Measurements from ENCODE around the gene TSPAN16.

TSPAN16 gene

GRCh38 chr19:11269408-11269807 lies 26.6 kb upstream of the TSPAN16 start:
- no peak for DNase-seq (ENCODE audit: low read depth in 1 of 2, low spot score in 1 of 2)
- Histone ChIP-seq H3K27me3 (ENCODE audit: insufficient read depth, poor library complexity, severe bottlenecking) (peaks cover 23% of the 10 kb centered on the region), H3K27ac (replicated peaks) (no peak overlapping the region), H3K4me3 (replicated peaks; ENCODE audit: insufficient read depth, low read length) (no peak overlapping the region)
- TF ChIP-seq GABPA (IDR thresholded peaks at IDR 0.05; ENCODE audit: low read depth), result no peak
- TF ChIP-seq, protein P1, sequence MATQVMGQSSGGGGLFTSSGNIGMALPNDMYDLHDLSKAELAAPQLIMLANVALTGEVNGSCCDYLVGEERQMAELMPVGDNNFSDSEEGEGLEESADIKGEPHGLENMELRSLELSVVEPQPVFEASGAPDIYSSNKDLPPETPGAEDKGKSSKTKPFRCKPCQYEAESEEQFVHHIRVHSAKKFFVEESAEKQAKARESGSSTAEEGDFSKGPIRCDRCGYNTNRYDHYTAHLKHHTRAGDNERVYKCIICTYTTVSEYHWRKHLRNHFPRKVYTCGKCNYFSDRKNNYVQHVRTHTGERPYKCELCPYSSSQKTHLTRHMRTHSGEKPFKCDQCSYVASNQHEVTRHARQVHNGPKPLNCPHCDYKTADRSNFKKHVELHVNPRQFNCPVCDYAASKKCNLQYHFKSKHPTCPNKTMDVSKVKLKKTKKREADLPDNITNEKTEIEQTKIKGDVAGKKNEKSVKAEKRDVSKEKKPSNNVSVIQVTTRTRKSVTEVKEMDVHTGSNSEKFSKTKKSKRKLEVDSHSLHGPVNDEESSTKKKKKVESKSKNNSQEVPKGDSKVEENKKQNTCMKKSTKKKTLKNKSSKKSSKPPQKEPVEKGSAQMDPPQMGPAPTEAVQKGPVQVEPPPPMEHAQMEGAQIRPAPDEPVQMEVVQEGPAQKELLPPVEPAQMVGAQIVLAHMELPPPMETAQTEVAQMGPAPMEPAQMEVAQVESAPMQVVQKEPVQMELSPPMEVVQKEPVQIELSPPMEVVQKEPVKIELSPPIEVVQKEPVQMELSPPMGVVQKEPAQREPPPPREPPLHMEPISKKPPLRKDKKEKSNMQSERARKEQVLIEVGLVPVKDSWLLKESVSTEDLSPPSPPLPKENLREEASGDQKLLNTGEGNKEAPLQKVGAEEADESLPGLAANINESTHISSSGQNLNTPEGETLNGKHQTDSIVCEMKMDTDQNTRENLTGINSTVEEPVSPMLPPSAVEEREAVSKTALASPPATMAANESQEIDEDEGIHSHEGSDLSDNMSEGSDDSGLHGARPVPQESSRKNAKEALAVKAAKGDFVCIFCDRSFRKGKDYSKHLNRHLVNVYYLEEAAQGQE (IDR thresholded peaks at IDR 0.05; ENCODE audit: insufficient replicate concordance, low read depth), result no peak

DNA sequence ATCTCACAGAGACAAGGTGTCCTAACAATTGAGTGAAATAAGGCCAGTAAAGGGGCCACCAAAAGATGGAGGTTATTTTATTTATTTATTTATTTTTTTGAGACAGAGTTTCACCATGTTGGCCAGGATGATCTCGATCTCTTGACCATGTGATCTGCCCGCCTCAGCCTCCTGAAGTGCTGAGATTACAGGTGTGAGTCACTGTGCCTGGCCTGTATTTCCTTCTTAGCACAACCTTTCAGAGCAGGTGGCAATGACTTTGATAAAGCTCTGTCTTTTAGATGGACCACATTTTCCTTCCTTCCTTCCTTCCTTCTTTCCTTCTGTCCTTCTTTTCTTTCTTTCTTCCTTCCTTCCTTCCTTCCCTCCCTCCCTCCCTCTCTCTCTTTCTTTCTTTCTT lies 22.7 kb upstream of the TSPAN16 start:
- TF ChIP-seq GABPA (IDR thresholded peaks at IDR 0.05; ENCODE audit: low read depth), result no peak
- TF ChIP-seq SPI1 (IDR thresholded peaks at IDR 0.05; ENCODE audit: borderline replicate concordance, low read depth), result no peak
- TF ChIP-seq POLR2AphosphoS5 (IDR thresholded peaks at IDR 0.05; ENCODE audit: low read depth), result no peak
- TF ChIP-seq, protein P1 (IDR thresholded peaks at IDR 0.05; ENCODE audit: insufficient replicate concordance, low read depth), result no peak
- TF ChIP-seq CTCF (IDR thresholded peaks at IDR 0.05; ENCODE audit: insufficient read depth, low read length), result no peak
- no peak overlapping the region for H3K27ac ChIP-seq (replicated peaks)
- peaks cover 16% of the 10 kb centered on the region for H3K27me3 ChIP-seq (ENCODE audit: insufficient read depth, poor library complexity, severe bottlenecking)
- no peak overlapping the region for H3K4me3 ChIP-seq (replicated peaks; ENCODE audit: insufficient read depth, low read length)
- DNase-seq (ENCODE audit: low read depth in 1 of 2, low spot score in 1 of 2), result no peak

DNA sequence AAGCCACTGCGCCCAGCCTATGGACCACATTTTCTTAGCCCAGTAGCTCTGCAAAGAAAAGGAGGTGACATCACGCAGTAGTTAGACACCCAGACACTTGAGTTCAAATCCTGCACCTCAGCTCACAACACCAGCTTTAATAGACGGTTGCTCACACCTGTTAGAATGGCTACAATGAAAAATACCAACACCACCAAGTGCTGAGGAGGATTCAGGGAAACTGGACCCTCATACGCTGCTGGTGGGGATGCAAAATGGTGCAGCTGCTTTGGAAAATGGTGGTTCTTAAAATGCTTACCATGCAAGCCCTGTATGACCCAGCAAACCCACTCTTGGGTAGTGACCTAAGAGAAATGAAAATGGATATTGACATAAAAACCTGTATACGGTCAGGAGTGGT lies 22.0 kb upstream of the TSPAN16 start:
- no peak for DNase-seq (ENCODE audit: low read depth in 1 of 2, low spot score in 1 of 2)
- Histone ChIP-seq H3K27ac (replicated peaks) (no peak overlapping the region), H3K4me3 (replicated peaks; ENCODE audit: insufficient read depth, low read length) (no peak overlapping the region), H3K27me3 (ENCODE audit: insufficient read depth, poor library complexity, severe bottlenecking) (peaks cover 16% of the 10 kb centered on the region)
- no peak for TF ChIP-seq GABPA (IDR thresholded peaks at IDR 0.05; ENCODE audit: low read depth)
- TF ChIP-seq, protein P1 (IDR thresholded peaks at IDR 0.05; ENCODE audit: insufficient replicate concordance, low read depth), result no peak
- no peak for TF ChIP-seq SPI1 (IDR thresholded peaks at IDR 0.05; ENCODE audit: borderline replicate concordance, low read depth)
- TF ChIP-seq POLR2AphosphoS5 (IDR thresholded peaks at IDR 0.05; ENCODE audit: low read depth), result no peak
- TF ChIP-seq CTCF (IDR thresholded peaks at IDR 0.05; ENCODE audit: insufficient read depth, low read length), result no peak

All from HL-60 (cell line).